ENCODE data around the gene SIVA1. TPM values are rescaled to one million over a fixed set of nuclear protein-coding genes. Genes with fewer than 3 reads are reported as not detected.

SIVA1 gene
- polyA plus RNA-seq, 3 donors, result 102 to 193 (median 156) TPM

DNA sequence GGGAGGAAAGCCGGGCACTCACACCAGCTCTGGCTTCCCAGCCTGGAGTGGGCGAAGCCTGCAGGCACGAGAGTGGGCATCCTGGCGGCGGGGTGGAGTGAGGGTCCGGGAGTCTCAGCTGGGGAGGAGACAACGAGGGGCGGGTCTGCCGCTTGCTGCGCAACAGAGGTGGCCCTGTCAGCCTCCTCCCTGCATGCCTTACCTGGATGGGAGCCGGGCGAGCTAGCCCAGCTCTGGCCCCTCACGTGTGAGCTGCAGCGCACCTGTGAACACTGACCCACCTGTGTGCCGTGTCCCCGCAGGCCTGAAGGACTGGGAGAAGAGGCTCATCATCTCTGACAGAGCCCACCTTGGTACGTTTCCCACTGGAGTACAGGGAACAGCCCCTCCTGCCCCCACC, 13.9 kb upstream of the SIVA1 start:
- H3K27me3 ChIP-seq (ENCODE audit: control insufficient read depth in 2 of 2, insufficient read depth in 2 of 2, low read length in 2 of 2), result no peaks in the 10 kb centered on the region
- no peaks in the 10 kb centered on the region for H3K9me3 Mint-ChIP-seq
- intact Hi-C loops (cut with micrococcal nuclease), result no loop called here
- H3K27ac ChIP-seq (ENCODE audit: low read depth in 1 of 2, low read length in 2 of 2), result no peak overlapping the region
- TF ChIP-seq, protein P1, sequence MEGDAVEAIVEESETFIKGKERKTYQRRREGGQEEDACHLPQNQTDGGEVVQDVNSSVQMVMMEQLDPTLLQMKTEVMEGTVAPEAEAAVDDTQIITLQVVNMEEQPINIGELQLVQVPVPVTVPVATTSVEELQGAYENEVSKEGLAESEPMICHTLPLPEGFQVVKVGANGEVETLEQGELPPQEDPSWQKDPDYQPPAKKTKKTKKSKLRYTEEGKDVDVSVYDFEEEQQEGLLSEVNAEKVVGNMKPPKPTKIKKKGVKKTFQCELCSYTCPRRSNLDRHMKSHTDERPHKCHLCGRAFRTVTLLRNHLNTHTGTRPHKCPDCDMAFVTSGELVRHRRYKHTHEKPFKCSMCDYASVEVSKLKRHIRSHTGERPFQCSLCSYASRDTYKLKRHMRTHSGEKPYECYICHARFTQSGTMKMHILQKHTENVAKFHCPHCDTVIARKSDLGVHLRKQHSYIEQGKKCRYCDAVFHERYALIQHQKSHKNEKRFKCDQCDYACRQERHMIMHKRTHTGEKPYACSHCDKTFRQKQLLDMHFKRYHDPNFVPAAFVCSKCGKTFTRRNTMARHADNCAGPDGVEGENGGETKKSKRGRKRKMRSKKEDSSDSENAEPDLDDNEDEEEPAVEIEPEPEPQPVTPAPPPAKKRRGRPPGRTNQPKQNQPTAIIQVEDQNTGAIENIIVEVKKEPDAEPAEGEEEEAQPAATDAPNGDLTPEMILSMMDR (IDR thresholded peaks at IDR 0.05), result no peak
- no peak for DNase-seq
- H3K4me1 Mint-ChIP-seq, result peaks cover 11% of the 10 kb centered on the region
- peaks cover 12 to 13% of the 10 kb centered on the region in 2 donors for H3K4me1 ChIP-seq (ENCODE audit: control insufficient read depth in 1 of 2, insufficient read depth in 2 of 2, low read length in 2 of 2)
- H3K79me2 ChIP-seq (ENCODE audit: insufficient read depth, low read length), result no peaks in the 10 kb centered on the region
- no peaks in the 10 kb centered on the region for H3K36me3 ChIP-seq (replicated peaks in 1 of 2; ENCODE audit: control insufficient read depth in 1 of 2, insufficient read depth in 2 of 2, low read length in 2 of 2)
- no peaks in the 10 kb centered on the region for H3K9me3 ChIP-seq (replicated peaks in 1 of 2; ENCODE audit: control insufficient read depth in 1 of 2, insufficient read depth in 1 of 2, low read length in 2 of 2)
- no peaks in the 10 kb centered on the region for H4K20me1 ChIP-seq (ENCODE audit: insufficient read depth, low read length)
- no peak overlapping the region for H3K27ac Mint-ChIP-seq
- WGBS (ENCODE audit: insufficient coverage), result 97% methylated on average over 17 of the region's 17 CpGs
- no peak overlapping the region for H3K4me2 ChIP-seq (replicated peaks; ENCODE audit: extremely low read depth, low read length, poor library complexity, severe bottlenecking)
- no peak overlapping the region for H3K4me3 ChIP-seq (replicated peaks in 1 of 3; ENCODE audit: low read depth in 2 of 3, low read length in 3 of 3)
- H3K36me3 Mint-ChIP-seq, result peaks cover 0 to 3% of the 10 kb centered on the region in 2 donors
- H3K27me3 Mint-ChIP-seq (ENCODE audit: low read depth in 3 of 3), result peaks cover 0 to 5% (median 2%) of the 10 kb centered on the region in 3 donors
- H2AFZ ChIP-seq (ENCODE audit: insufficient read depth, low read depth, low read length, poor library complexity, severe bottlenecking), result no peak overlapping the region
- H3K9ac ChIP-seq (ENCODE audit: insufficient read depth, low read length, poor library complexity, severe bottlenecking), result no peak overlapping the region
- no peak overlapping the region for H3K4me3 Mint-ChIP-seq

DNA sequence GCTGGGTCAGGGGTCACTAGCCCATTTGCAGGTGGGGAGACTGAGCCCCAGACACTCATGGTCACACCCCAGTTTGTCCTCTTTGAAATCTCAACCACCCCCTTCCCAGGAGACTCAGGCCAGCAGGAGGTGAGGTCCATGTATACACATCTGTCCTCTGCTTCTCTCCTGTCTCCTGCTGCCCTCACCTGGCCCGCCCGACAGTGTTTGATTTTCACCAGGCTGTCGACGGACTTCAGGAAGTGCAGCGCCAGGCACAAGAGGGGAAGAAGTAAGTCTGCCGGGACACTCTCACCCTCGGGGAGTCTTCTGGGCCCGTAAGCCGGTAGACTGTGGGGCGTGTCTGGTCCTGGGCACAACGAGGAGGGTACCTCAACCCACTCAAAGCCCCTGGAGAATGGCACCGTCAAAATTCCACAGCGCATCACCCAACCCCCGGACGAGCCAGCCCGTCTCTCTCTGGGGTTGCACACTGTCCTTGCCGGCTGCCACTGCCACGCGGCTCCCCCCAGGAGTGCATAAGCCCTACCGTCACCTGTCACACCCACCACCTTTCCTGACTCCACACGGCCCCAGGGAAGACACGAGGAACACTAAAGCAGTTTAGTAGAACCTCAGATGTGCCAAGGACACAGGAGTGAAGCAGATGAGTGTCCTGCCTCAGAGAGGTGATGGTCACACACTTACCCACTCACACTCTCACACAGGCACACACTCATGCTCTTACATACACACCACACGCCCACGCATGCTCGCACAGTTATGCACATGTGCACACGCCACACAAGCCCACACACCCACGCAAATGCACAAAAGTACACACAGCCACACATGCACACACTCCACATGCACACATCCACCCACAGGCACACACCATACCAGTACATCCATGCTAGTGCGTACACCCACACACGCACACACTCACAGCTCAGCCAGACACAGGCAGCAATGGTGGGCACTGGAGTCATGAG, 13.1 kb upstream of the SIVA1 start:
- peaks cover 11% of the 10 kb centered on the region for H3K4me1 Mint-ChIP-seq
- no peak overlapping the region for H3K4me2 ChIP-seq (replicated peaks; ENCODE audit: extremely low read depth, low read length, poor library complexity, severe bottlenecking)
- H3K9ac ChIP-seq (ENCODE audit: insufficient read depth, low read length, poor library complexity, severe bottlenecking), result no peak overlapping the region
- peaks cover 0 to 5% (median 2%) of the 10 kb centered on the region in 3 donors for H3K27me3 Mint-ChIP-seq (ENCODE audit: low read depth in 3 of 3)
- H2AFZ ChIP-seq (ENCODE audit: insufficient read depth, low read depth, low read length, poor library complexity, severe bottlenecking), result no peak overlapping the region
- H3K36me3 ChIP-seq (replicated peaks in 1 of 2; ENCODE audit: control insufficient read depth in 1 of 2, insufficient read depth in 2 of 2, low read length in 2 of 2), result no peaks in the 10 kb centered on the region
- H3K36me3 Mint-ChIP-seq, result peaks cover 0 to 3% of the 10 kb centered on the region in 2 donors
- intact Hi-C loops (cut with micrococcal nuclease), result no loop called here
- no peak for DNase-seq
- no peaks in the 10 kb centered on the region for H3K79me2 ChIP-seq (ENCODE audit: insufficient read depth, low read length)
- peaks cover 12 to 13% of the 10 kb centered on the region in 2 donors for H3K4me1 ChIP-seq (ENCODE audit: control insufficient read depth in 1 of 2, insufficient read depth in 2 of 2, low read length in 2 of 2)
- no peaks in the 10 kb centered on the region for H4K20me1 ChIP-seq (ENCODE audit: insufficient read depth, low read length)
- H3K27ac Mint-ChIP-seq, result peak overlapping the region in 1 of 7 donors; percentile 12
- H3K9me3 Mint-ChIP-seq, result no peaks in the 10 kb centered on the region
- 87% methylated on average over 29 of the region's 29 CpGs for WGBS (ENCODE audit: insufficient coverage)
- TF ChIP-seq, protein P1 (IDR thresholded peaks at IDR 0.05), result no peak
- H3K27me3 ChIP-seq (ENCODE audit: control insufficient read depth in 2 of 2, insufficient read depth in 2 of 2, low read length in 2 of 2), result no peaks in the 10 kb centered on the region
- no peak overlapping the region for H3K27ac ChIP-seq (ENCODE audit: low read depth in 1 of 2, low read length in 2 of 2)
- no peak overlapping the region for H3K4me3 ChIP-seq (replicated peaks in 1 of 3; ENCODE audit: low read depth in 2 of 3, low read length in 3 of 3)
- H3K4me3 Mint-ChIP-seq, result no peak overlapping the region
- H3K9me3 ChIP-seq (replicated peaks in 1 of 2; ENCODE audit: control insufficient read depth in 1 of 2, insufficient read depth in 1 of 2, low read length in 2 of 2), result no peaks in the 10 kb centered on the region

Measured in CD14-positive monocyte (primary cell).